Stimulated activated CD8-positive, alpha-beta memory T cell treated with anti-CD3 and anti-CD28 coated beads, Interleukin-4, amount 100 ng/mL, for 4 hours (primary cell): ENCODE measurements around the gene LYZL4.

ENCODE experiments used
- DNase-seq, 2 donors: peaks; one replicate each; pipeline ENCODE4 v3.0.0-alpha.2; 2020; ENCODE audit warnings: low read depth in 2 of 2, low spot score in 1 of 2

Gene LYZL4, protein sequence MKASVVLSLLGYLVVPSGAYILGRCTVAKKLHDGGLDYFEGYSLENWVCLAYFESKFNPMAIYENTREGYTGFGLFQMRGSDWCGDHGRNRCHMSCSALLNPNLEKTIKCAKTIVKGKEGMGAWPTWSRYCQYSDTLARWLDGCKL

DNA sequence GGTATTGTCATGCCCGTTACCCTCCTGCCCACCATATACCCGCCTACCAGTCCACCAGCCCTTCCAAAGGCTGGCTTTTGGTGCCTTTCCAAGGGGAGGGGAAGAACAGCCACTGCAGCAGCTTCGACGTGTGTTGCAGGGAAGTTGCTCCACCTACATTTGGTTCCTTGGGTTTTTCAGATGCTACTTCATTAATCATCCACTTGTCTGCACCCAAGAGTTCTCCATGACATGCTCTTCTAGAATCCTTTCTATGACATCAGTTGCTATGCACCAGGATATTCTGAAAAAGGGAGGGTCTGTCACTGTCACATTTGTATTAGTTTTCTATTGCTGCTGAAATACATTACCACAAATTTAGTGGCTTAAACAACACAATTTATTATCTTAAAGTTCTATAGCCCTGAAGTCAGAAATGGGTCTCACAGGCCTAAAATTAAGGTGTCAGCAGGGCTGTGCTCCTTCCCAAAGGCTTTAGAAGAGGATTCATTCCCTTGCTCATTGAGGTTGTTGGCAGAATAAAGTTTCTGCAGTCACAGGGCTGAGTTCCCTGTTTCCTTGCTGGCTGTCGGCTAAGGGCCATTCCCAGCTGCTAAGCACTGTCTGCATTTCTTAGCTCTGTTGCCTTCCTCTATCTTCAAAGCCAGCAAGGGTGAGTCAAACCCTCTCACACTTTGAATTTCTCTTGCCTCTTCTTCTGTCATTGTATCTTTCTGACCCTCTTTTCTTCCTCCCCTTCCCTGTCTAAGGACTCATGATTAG, at the start of gene LYZL4:
Gene LYZL4, minus strand, starts transcription at position 241 of the 762 bp plus-strand sequence. CDS start 3,359 bp downstream, outside the sequence.
- no peak for DNase-seq

DNA sequence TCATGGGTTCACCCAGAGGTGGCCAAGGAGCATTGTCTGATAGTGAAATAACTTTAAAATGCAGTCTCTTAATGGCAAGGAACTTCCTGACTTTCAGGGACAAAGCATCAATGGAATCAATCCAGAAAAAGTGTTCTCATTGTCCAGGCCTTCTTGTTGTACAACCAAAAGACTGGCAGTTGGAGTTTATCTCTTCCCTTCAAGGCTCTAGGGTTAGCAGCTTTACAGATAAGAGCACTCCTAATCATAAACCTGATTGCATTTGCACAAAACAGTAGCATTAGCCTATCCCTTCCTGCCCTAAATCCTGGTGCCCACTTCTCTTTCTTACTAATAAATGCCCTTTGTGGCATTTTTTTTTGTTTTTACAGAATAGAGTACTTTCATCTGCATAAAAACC, 48.7 kb upstream of the LYZL4 start:
- no peak for DNase-seq

DNA sequence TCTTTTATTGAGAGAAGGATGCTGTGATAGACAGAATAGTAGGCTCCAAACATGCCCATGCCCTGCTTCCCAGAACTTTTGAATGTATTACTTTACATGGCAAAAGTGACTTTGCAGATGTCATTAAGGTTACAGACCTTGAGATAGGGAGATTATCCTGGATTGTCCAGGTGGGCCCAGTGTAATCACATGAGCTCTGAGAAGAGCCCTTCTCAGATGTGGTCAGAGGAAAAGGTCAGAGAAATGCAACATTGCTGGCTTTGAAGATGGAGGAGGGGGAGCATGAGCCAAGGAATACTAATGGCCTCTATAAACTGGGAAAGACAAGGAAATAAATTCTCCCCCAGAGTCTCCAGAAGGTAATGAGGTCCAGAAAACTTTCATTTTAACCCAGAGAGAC, 45.8 kb upstream of the LYZL4 start:
- no peak for DNase-seq

DNA sequence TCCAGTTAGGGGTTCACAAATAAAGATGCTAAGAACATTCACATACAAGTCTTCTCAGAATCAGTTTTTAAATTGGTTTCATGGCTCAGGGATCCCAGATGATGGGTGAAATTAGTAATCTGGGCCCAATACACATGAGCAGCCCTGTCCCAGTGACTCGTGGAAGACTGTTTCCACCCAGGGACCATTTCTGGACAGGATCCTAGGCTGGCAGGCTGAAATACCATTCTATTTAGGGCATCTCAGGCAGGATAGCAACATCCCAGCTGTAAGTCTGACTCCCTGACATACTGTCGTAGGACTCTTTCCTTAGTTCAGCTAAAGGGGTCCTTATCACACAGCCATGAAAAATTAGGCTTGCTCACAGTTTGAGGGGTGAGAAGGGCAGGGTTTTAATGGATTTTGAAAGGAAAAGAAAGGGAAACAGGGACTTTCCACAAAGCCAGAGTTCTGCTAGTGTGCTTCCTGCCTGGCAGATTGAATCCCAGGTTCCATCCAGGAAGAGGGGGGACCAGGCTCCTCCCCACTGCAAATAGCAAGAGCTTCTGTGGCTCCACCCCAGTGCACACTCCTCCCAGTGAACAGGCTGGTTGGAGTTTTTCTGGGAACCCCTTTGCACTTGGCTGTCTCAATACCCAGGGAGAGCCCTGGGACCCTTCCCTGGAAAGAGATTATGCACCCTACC, 41.3 kb upstream of the LYZL4 start:
- DNase-seq: no peak

DNA sequence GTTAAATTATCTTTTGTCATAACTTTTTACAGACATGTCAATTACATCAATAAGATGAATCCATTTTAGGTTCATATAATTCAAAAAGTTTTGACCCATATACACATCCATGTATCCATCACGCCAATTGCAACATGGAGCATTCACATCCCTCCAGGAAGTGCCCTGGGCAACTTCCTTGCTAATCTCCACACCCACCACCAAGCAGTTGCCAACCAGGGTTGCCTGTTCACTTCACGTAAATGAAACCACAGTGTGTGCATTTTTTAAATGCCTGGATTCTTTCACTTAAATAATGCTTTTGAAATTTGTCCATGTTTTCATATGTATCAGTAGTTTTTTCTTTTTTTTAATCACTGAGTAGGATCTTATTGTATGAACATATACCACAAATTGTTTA, 40.7 kb upstream of the LYZL4 start:
- DNase-seq: no peak

DNA sequence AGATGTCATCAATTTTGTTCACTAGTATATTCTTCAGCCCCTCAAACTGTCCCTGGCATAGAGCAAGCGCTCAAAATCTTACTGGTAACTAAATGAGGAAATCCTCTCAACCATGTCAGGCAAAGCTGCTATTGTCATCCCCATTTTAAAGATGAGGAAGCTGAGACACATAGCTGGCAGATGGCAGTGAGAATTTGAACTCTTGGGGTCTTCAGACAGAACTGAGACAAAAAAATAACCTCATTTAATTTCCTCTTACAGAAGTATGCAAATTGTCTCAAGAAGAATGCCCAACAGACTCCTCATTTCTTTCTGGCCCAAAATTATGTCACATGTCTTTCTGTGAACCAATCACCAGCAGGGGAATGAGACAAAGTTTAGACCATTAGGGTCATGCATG, 40.2 kb upstream of the LYZL4 start:
- no peak for DNase-seq

DNA sequence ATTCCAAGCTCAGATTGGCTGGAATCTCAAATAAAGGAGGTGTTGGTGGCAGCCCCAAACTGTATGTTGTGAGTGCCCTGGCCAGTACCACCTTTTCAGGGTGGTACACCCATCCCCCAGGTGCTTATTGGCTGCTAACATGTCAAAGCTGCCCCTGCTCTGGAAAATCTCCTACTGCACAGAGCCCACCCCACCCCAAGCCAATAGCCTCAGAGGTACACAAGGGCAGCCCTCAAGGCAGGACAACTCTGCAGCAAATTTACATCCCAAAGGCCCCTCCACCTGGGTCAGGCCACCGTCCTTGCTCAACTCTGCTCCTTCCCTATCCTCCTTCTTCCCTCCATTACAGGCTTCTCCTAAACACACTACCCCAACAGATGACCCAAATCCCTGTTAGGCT, 37.1 kb upstream of the LYZL4 start:
- DNase-seq: no peak

DNA sequence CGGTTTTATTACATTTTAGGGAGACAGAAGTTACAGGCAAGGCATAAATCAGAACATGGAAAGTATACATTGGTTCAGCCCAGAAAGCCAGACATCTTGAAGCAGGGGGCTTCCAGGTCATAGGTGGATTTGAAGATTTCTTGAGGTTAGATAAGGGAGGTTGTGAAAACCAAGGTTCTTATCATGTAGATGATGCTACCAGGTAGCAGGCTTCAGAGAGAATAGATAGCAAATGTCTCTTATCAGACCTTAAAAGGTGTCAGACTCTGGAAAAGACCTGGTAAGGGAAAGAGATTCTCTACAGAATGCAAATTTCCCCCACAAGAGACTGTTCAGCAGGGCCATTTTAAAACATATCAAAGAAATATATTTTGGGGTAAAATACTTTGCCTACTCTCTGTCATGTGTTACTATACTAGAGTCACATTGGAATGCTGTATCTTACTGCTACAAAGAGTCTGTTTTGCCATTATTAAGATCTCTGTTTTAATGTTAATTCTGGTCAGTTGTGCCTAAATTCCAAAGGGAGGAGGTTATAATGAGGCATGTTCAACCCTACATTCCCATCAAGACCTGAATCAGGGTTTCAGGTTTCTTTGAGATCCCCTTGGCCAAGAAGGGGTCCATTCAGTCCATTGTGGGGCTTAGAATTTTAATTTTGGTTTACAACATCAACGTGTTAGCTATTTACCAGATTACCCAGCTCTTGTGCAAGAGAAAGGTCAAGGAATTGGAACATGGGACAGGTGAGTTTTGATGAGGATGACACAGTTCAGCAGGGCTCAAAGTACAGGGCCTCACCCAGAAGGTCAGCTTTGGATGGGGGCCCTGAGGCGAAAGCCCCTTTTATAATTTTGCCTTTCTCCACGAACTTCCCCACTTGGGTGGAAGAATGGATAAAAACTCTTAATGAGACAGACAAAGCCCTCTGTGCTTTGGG, 36.0 kb upstream of the LYZL4 start:
- no peak for DNase-seq

DNA sequence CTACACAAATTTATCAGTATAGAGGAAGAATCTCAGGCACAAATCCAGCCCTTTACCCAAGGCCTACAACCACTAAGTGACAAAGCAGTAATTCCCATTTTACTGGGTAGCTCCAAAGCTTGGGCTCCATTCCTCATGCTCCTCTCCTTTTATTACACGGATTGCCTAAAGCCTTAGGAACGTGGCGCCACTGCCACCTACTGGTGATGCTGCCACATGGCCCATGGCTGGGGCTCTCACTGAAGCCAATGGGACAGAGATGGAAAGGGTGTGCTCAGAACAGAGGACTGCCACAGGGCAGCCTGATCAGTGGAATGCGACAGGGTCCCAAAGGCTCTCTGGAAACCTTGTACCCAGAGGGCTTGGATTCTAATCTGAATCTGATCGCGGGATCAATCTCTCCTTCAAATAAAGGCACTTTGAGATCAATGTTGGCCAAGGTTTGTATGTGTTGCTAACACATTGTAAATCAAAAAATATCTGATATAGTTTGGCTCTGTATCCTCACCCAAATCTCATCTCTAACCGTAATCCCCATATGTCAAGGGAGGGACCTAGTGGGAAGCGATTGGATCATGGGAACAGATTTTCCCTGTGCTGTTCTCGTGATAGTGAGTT, 33.5 kb upstream of the LYZL4 start:
- DNase-seq: peak; percentile 45 to 68

DNA sequence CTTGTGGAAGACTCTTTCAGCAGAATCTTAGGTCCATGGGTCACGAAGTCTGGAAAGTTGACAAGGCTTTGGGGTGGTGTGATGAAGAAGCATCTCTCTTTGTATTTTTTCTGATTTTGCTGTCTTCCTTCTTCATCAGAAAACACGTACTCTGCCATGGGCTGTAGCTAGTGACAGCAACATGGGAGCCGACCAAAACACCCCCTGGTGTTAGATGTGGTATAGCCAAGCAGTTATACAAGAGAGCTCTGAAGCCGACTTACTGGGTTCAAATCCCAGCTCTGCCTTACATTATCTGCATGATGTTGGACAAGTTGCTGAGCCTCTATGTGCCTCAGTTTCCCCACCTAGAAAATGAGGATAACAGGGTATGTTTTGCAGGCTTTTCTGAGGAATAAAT, 32.9 kb upstream of the LYZL4 start:
- DNase-seq: no peak

DNA sequence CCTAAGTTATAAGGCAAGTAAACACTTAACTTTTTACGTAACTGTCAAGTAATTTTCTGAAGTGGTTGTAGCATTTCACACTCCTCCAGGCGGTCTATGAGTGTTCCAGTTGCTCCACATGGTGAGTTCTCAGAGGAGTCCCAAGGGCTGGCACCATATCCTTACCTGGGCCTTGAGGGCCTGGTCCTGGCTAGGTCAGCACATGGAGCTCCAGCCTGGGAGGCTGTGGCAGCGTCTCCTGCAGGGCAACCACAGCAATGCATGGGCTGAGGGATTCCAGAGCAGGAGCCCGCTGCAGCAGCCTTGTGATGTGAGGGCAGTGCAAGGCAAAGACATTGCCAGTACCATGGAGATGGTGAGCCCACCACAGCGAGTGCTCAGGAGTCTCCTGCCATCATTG, 32.2 kb upstream of the LYZL4 start:
- no peak for DNase-seq

DNA sequence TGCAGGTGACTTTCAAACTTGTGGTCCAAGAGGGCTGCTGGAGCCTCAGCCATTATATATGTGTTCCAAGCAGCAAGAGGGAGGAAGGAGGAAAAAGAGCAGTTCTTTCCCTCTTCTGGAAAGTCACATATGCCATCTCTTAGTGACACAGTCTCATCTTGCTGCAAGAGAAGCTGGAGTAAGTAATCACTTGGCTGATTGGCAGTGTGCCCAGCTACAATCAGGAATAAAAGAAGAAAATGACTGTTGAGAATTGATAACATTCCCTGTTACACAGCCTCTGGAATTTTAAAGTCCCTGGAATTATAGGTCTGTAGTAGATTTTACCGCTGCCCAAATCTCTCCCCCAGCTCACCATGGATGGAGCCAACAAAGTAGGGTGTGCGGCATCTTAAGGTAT, 31.4 kb upstream of the LYZL4 start:
- no peak for DNase-seq

DNA sequence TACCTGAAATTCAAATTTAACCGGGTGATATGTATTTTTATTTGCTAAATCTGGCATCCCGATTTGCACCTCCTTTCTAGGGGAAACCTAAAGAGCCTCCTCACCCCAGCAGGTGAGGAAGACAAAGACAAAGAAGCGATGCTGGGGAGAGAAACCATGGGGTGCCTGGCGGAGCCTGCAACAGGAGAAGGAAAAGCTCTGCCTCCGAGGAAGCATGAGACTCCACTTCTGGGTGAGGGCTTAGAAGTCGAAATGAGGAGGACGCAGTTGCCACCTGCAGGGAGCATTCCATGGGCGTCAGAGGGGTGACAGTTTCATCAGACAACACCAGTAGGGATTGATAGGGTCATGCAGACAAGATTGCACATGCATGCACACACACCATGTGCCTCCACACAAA, 30.5 kb upstream of the LYZL4 start:
- no peak for DNase-seq

DNA sequence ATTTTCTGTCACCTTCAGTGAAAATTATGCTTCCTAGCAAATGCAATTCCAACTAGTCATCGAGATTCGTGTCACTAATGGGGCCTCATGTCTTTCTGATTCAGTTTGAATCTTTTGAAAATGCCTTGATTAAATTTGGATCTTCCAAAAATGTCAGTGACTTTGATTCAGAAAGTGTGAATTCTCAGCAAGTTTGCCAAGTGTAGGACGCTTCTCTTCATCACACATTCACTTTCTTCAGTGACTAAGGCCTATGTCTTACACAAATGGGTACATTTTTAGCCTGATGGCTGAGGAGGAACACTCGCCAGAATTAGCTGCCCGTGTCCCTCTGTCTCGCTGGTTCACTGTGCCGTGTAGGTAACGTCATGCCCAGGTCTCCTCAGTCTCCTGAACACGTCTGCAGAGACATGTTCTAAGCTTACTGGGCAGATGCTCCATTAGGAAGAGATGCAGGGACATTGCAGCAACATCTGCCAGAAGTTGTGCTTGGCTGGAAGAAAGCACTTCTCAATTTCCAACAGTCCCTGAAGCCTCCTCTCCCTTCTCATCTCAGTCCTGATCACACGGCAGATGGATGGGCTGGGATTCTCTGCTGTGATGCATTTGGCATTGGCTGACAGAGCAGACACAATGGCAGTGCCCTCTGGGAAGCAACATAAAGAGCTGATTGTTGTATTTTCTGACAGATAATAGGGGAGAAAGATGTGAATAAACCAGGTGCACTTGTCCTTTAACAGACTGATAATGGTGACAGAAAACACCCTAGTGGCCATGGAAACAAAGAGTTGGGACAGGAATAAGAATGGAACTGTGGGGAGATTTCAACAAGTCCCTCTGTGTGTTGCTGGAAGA, 29.1 kb upstream of the LYZL4 start:
- no peak for DNase-seq

DNA sequence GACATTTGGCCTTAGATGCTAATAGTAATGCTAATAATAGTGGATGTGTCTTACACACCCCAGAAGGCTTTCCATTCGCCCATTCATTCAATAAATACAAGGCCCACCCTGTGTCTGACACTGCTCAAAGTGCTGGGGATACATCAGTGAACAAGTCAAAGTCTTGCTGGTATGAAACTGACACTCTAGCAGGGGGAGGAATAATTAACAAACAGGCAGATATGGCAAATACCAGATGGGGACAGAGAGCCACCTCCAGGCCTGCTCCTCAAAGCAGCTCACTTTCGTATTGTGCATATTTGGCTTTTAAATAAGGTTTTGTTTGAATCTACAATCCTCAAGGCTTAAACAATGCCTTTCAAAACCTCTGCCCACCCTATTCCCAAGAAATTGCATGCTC, 28.3 kb upstream of the LYZL4 start:
- DNase-seq: no peak

DNA sequence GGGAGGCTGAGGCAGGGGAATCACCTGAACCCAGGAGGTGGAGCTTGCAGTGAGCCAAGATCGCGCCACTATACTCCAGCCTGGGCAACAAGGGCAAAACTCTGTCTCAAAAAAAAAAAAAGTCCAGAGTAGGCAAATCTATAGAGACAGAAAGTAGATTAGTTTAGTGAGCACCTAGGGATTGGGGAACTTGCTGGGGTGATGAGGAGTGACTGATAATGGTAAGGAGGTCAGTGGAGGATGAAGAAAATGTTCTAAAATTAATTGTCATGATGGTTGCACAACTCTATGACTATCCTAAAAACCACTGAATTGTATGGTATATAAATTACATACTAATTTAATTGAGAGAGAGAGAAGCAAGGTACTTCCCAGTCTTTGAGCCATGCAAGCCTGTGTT, 27.8 kb upstream of the LYZL4 start:
- DNase-seq: no peak

DNA sequence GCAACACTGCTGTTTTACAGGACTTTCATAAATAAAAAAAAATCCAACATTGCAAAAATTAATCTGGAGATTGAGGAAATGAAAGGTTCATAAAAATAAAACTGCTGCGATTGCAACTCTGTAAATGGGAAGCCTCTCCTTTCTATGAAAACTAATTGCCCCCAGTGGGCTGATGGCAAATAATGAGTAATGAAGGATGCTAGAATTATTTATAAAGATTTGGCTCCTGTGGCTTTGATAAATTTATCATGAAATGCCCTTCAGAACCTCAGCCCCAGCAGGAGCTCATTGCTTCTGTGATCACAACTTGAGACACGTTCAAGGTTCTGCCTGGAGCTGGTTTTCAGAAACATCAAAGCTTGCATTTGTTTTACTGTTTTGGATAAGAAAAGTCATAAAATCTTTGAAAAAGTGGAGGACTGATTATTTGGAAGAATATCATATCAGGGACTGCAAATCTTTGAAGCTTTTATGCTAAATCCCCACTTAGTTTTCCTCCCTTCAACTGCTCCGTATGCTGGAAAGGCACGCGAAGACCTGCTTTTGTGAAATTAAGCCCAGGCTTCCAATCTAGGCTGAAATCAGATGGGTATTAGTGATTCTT, 24.5 kb upstream of the LYZL4 start:
- DNase-seq: no peak

DNA sequence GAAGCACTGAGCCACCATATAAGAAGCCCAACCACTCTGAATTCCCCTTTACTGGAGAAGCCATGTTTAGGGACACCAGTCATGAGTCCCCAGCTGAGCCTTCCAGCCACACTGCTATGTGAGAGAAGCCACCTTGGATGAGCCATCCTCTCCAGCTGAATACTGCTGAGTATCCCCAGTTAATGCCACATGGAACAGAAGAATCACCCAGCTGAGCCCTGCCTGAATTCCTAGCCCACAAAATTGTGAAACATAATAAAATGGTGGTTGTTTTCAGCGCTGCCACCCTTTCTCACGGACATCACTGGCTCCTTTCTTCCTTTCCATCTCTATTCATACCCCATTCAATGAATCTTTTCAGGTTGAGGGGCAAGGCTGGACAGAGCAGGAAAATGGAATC, 22.1 kb upstream of the LYZL4 start:
- DNase-seq: no peak

DNA sequence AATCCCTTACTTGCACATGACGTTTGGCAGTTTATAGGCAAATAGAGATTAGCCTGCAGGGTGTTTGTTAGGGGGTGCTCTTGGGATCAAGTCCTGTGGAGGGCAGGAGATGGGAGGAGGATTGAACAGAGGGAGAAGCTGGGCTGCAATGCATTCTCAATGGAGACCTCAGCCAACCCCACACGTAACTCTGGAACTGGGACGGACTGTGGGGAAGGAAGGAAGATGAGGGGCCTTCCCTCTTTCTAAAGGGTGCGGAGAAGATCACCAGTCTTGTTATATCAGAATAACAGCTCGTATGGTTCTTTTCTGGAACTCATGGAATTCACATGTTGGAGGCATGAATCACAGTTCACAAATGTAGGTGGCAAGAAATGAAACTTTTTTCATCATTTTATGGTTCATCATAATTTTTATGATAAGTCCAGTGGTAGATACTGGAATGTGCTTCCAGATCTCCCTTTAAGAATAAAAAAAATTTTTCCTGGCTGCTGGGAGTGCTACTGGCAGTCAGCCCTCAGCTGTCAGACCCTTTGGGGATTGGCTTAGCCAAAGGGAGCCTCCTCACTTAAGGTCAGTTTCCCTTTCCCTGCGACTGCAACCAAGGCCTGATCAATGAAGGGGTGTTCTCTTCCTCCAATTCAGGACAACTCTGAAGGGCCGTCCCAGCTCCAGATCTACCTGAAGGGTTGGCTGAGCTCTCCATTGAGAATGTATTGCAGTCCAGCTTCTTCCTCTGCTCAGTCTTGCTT, 20.5 kb upstream of the LYZL4 start:
- no peak for DNase-seq
